CD4-positive, alpha-beta T cell (primary cell): Measurements from ENCODE around the gene OPRD1. TPM values are rescaled to one million over a fixed set of nuclear protein-coding genes. Genes with fewer than 3 reads are reported as not detected.

Source experiments
- ATAC-seq: fragments of 200-7000 bp; cut with Tn5 transposase; one replicate; pipeline ENCODE4 v1.10.0; 2022; ENCODE audit warnings: mild to moderate bottlenecking; ENCODE audit not compliant: poor library complexity
- CTCF ChIA-PET: fragments of 350-600 bp; sonication (Branson Sonifier 250); formaldehyde crosslinking; loops from one replicate; lab custom pipeline; 2021; ENCODE audit warnings: antibody characterized with exemption, inconsistent platforms; lab: Charles Lee
- POLR2A ChIA-PET: fragments of 350-600 bp; sonication (Branson Sonifier 250); formaldehyde crosslinking; loops from one replicate; lab custom pipeline; 2021; ENCODE audit warnings: antibody characterized with exemption, inconsistent platforms; lab: Charles Lee
- DNase-seq, 14 experiments: peaks; one replicate each; pipeline ENCODE4 v3.0.0-alpha.2; 2013 to 2020; ENCODE audit warnings: mixed read lengths in 2 of 14
- H3K27ac ChIP-seq, 2 donors: one replicate each; pipeline versions ENCODE4 v1.5.1 to v1.7.0; 2013; ENCODE audit warnings: low read length in 2 of 2, low read depth in 1 of 2, mild to moderate bottlenecking in 1 of 2
- H3K27me3 ChIP-seq, 2 experiments: 1 replicate in 1 of 2; 2 replicates in 1 of 2; pipeline versions ENCODE4 v1.6.1 to v1.7.0; 2013; ENCODE audit warnings: low read length in 2 of 2, control low read depth in 1 of 2, mild to moderate bottlenecking in 1 of 2, moderate library complexity in 1 of 2; ENCODE audit not compliant: insufficient read depth in 2 of 2, control insufficient read depth in 1 of 2
- H3K36me3 ChIP-seq: one replicate; pipeline ENCODE4 v1.6.1; 2013; ENCODE audit warnings: low read length, control low read depth; ENCODE audit not compliant: insufficient read depth
- H3K4me1 ChIP-seq: one replicate; pipeline ENCODE4 v1.6.1; 2013; ENCODE audit warnings: low read length, control low read depth; ENCODE audit not compliant: insufficient read depth
- H3K4me3 ChIP-seq: one replicate; pipeline ENCODE4 v1.5.1; 2013; ENCODE audit warnings: mild to moderate bottlenecking, low read length, moderate library complexity
- H3K9me3 ChIP-seq, 2 experiments: 1 replicate in 1 of 2; 2 replicates in 1 of 2; pipeline versions ENCODE4 v1.6.1 to v1.7.0; 2013; ENCODE audit warnings: low read length in 2 of 2, mild to moderate bottlenecking in 2 of 2, control low read depth in 1 of 2, moderate library complexity in 1 of 2; ENCODE audit not compliant: control insufficient read depth in 1 of 2, insufficient read depth in 1 of 2
- H3K27ac Mint-ChIP-seq: one replicate; pipeline ENCODE4 v1.8.0; 2020; ENCODE audit warnings: mixed read lengths
- H3K27me3 Mint-ChIP-seq: one replicate; pipeline ENCODE4 v1.8.0; 2021; ENCODE audit warnings: mixed read lengths
- H3K36me3 Mint-ChIP-seq: one replicate; pipeline ENCODE4 v1.8.0; 2021; ENCODE audit warnings: low read depth, mixed read lengths
- H3K4me1 Mint-ChIP-seq: one replicate; pipeline ENCODE4 v1.8.0; 2021; ENCODE audit warnings: low read depth, mixed read lengths
- H3K4me3 Mint-ChIP-seq: one replicate; pipeline ENCODE4 v1.8.0; 2020; ENCODE audit warnings: mild to moderate bottlenecking, mixed read lengths
- H3K9me3 Mint-ChIP-seq: one replicate; pipeline ENCODE4 v1.8.0; 2020; ENCODE audit warnings: mixed read lengths
- intact Hi-C, 2 experiments: fragments of 100-400 bp; cut with DNase I in 1 of 2; cut with micrococcal nuclease in 1 of 2; formaldehyde crosslinking; loops; one replicate each; pipeline versions ENCODE4 v1.15.1 to v1.9.0; 2023 to 2025; cut with DNase I, micrococcal nuclease
- total RNA-seq, 174 experiments: library from RNA in 2 of 174; stranded (reverse) in 2 of 174; gene quantifications; one replicate each; pipeline ENCODE4 v1.2.3 and lab custom pipeline; 2021 to 2026
- TF ChIP-seq, protein P1 (sequence below): fragments of 200-600 bp; IDR thresholded peaks from one replicate; pipeline ENCODE4 v1.8.0; 2022; ENCODE audit warnings: antibody characterized with exemption, mild to moderate bottlenecking

Gene OPRD1
- total RNA-seq, 2 experiments from 2014 or later = not detected

DNA sequence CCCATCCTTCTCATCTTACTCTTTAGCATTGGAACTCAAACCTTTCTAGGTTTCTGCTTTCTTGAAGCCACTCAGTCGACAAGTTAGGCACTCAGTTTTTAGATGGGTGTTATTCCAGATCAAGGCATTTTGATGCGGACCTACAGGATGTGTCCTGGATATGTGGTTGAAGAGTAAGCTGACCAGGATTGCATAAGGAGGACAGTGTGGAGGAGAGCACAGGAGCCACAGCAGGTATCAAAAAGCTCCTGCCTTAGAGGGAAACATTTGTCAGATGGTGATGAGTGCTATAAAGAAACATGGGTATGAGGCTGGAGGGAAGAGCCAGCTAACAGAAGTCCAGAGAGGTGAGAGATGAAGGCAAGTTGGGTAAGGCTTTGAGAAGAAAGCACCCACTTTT lies 33.9 kb upstream of the OPRD1 start:
- POLR2A ChIA-PET = no interaction called here
- H3K36me3 ChIP-seq = no peaks in the 10 kb centered on the region
- no peaks in the 10 kb centered on the region for H3K27me3 Mint-ChIP-seq
- TF ChIP-seq, protein P1, sequence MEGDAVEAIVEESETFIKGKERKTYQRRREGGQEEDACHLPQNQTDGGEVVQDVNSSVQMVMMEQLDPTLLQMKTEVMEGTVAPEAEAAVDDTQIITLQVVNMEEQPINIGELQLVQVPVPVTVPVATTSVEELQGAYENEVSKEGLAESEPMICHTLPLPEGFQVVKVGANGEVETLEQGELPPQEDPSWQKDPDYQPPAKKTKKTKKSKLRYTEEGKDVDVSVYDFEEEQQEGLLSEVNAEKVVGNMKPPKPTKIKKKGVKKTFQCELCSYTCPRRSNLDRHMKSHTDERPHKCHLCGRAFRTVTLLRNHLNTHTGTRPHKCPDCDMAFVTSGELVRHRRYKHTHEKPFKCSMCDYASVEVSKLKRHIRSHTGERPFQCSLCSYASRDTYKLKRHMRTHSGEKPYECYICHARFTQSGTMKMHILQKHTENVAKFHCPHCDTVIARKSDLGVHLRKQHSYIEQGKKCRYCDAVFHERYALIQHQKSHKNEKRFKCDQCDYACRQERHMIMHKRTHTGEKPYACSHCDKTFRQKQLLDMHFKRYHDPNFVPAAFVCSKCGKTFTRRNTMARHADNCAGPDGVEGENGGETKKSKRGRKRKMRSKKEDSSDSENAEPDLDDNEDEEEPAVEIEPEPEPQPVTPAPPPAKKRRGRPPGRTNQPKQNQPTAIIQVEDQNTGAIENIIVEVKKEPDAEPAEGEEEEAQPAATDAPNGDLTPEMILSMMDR = no peak
- H3K9me3 Mint-ChIP-seq = no peaks in the 10 kb centered on the region
- DNase-seq = no peak
- H3K36me3 Mint-ChIP-seq = peaks cover 9% of the 10 kb centered on the region
- intact Hi-C loops = no loop called here
- peaks cover 13% of the 10 kb centered on the region for H3K4me1 Mint-ChIP-seq
- no peak overlapping the region for H3K27ac ChIP-seq
- peaks cover 14% of the 10 kb centered on the region for H3K4me1 ChIP-seq
- no peaks in the 10 kb centered on the region for H3K27me3 ChIP-seq
- H3K4me3 ChIP-seq = no peak overlapping the region
- H3K4me3 Mint-ChIP-seq = no peak overlapping the region
- no peak overlapping the region for H3K27ac Mint-ChIP-seq
- no peak for ATAC-seq
- CTCF ChIA-PET = no interaction called here
- no peaks in the 10 kb centered on the region for H3K9me3 ChIP-seq

DNA sequence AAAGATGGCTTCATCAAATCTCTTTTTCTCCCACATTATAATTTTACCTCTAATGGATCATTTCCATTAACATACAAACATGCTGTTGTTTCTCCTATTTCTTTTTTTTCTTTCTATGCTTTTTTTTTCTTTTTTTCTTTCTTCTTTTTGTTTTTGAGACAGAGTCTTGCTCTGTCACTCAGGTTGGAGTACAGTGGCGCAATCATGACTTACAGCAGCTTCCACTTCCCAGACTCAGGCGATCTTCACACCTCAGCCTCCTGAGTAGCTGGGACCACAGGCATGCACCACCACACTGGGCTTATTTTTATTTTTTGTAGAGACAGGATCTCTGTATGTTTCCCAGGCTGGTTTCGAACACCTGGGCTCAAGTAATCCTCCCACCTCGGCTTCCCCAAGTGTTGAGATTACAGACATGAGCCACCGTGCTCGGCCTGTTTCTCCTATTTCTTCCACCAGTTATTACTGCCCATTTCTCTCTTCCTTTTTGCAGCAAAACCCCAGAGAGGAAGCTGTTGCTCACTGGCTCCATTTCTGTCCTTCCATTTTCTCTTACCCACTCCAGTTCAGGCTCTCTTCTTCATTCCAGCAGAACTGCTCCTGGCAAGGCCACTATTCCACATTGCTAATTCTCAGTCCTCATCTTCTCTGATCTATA lies 32.1 kb upstream of the OPRD1 start:
- Mint-ChIP-seq H3K4me1 (peaks cover 10% of the 10 kb centered on the region), H3K9me3 (no peaks in the 10 kb centered on the region), H3K36me3 (peaks cover 8% of the 10 kb centered on the region), H3K27ac (peak overlapping the region; percentile 25), H3K4me3 (no peak overlapping the region), H3K27me3 (no peaks in the 10 kb centered on the region)
- ATAC-seq = no peak
- ChIA-PET POLR2A (no interaction called here), CTCF (no interaction called here)
- intact Hi-C loops = no loop called here
- Histone ChIP-seq H3K9me3 (no peaks in the 10 kb centered on the region), H3K27ac (no peak overlapping the region), H3K4me3 (no peak overlapping the region), H3K36me3 (no peaks in the 10 kb centered on the region), H3K27me3 (no peaks in the 10 kb centered on the region), H3K4me1 (peaks cover 9% of the 10 kb centered on the region)
- TF ChIP-seq, protein P1 = no peak
- no peak for DNase-seq

DNA sequence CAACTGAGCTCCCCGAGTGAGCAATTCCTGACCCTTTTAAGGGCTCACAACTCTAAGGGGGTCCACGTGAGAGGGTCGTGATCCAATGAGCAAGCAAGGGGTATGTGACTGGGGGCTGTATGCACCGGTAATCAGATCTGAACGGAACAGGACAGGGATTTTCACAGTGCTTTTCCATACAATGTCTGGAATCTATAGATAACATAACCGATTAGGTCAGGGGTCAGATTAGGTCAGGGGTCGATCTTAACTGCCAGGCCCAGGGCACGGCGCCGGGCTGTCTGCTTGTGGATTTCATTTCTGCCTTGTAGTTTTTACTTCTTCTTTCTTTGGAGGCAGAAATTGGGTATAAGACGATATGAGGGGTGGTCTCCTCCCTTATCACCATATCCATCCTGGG lies 30.7 kb upstream of the OPRD1 start:
- Histone ChIP-seq H3K9me3 (no peaks in the 10 kb centered on the region), H3K4me1 (peaks cover 5% of the 10 kb centered on the region), H3K4me3 (no peak overlapping the region), H3K27ac (no peak overlapping the region), H3K27me3 (no peaks in the 10 kb centered on the region), H3K36me3 (no peaks in the 10 kb centered on the region)
- TF ChIP-seq, protein P1 = no peak
- Mint-ChIP-seq H3K27me3 (no peaks in the 10 kb centered on the region), H3K4me1 (peaks cover 5% of the 10 kb centered on the region), H3K36me3 (no peaks in the 10 kb centered on the region), H3K27ac (no peak overlapping the region), H3K4me3 (no peak overlapping the region), H3K9me3 (no peaks in the 10 kb centered on the region)
- intact Hi-C loops = no loop called here
- ChIA-PET POLR2A (no interaction called here), CTCF (no interaction called here)
- no peak for ATAC-seq
- DNase-seq = no peak
